ENCODE results near the gene ALDH9A1.

- TF ChIP-seq EZH2 (IDR thresholded peaks at IDR 0.05; ENCODE audit: insufficient read depth, low read length) (no peak), CTCF (IDR thresholded peaks at IDR 0.05; ENCODE audit: insufficient read depth, low read depth, low read length) (no peak)
These were observed 32.1 kb downstream of the ALDH9A1 start for GRCh38 chr1:165666152-165666825.

Measured in astrocyte (in vitro differentiated cells and primary cell).